Sigmoid colon (tissue), 7 donors: ENCODE data around the gene STK33. TPM values are rescaled to one million over a fixed set of nuclear protein-coding genes. Genes with fewer than 3 reads are reported as not detected.

Source experiments
- DNase-seq: peaks from one replicate; pipeline ENCODE4 v3.0.0-alpha.2; 2019
- H3K27ac ChIP-seq, 4 donors: fragments of 200-600 bp; sonication (generic); one replicate each; pipeline ENCODE4 v1.5.1; 2016 to 2019; ENCODE audit warnings: mild to moderate bottlenecking in 1 of 4
- H3K27me3 ChIP-seq, 3 donors: fragments of 200-600 bp; sonication (generic); one replicate each; pipeline ENCODE4 v1.5.1; 2019; ENCODE audit warnings: mild to moderate bottlenecking in 1 of 3
- H3K36me3 ChIP-seq, 4 donors: fragments of 200-600 bp; sonication (generic); one replicate each; pipeline ENCODE4 v1.5.1; 2016 to 2019
- H3K4me1 ChIP-seq, 4 donors: fragments of 200-600 bp; sonication (generic); one replicate each; pipeline ENCODE4 v1.5.1; 2017 to 2019
- H3K4me3 ChIP-seq, 4 donors: fragments of 200-600 bp; sonication (generic); one replicate each; pipeline ENCODE4 v1.5.1; 2017 to 2019; ENCODE audit warnings: mild to moderate bottlenecking in 2 of 4, moderate library complexity in 1 of 4
- H3K9me3 ChIP-seq, 4 donors: fragments of 200-600 bp in 3 of 4; sonication (generic) in 3 of 4; one replicate each; pipeline versions ENCODE4 v1.5.1 to v1.6.1; 2013 to 2019
- EP300 ChIP-seq, 4 donors: sonication (generic); formaldehyde crosslinking; IDR thresholded peaks; one replicate each; pipeline ENCODE4 v1.6.1; 2017; ENCODE audit warnings: antibody characterized with exemption in 4 of 4
- POLR2A ChIP-seq, 2 donors: fragments of 450-650 bp; IDR thresholded peaks; one replicate each; pipeline ENCODE4 v1.6.1; 2016; ENCODE audit warnings: antibody characterized with exemption in 2 of 2, mild to moderate bottlenecking in 2 of 2, moderate library complexity in 2 of 2
- POLR2AphosphoS5 ChIP-seq, 4 donors: sonication (generic); formaldehyde crosslinking; IDR thresholded peaks; one replicate each; pipeline ENCODE4 v1.6.1; 2017; ENCODE audit warnings: antibody characterized with exemption in 4 of 4
- WGBS, 2 donors: extraction: QIAGEN DNeasy Blood & Tissue Kit; methylation state at CpG; one replicate each; pipeline ENCODE4 v1.1.7; 2013; 5-methylcytosine and 5-hydroxymethylcytosine counted together
- intact Hi-C: fragments of 100-400 bp; cut with DNase I; formaldehyde crosslinking; loops from one replicate; pipeline ENCODE4 v1.15.1; 2023
- polyA plus RNA-seq, 3 donors: library from polyadenylated mRNA; stranded (reverse); fragments of 200-250 nt; gene quantifications; one replicate each; pipeline ENCODE4 v1.2.3, GENCODE V29; 2013
- total RNA-seq, 4 donors: library from RNA; depleted of rRNA; stranded (reverse); fragments of >200 nt; gene quantifications; one replicate each; pipeline ENCODE4 v1.1.0, GENCODE V29; 2016
- TF ChIP-seq, protein P1 (sequence below), 4 experiments: fragments of 450-650 bp in 3 of 4; fragments of 200-600 bp in 1 of 4; IDR thresholded peaks; one replicate each; pipeline ENCODE4 v1.5.1; 2016 to 2019; ENCODE audit warnings: antibody characterized with exemption in 4 of 4, mild to moderate bottlenecking in 3 of 4, moderate library complexity in 2 of 4
- donor health status: healthy with polysubstance abuse.
- donor health status: Bipolar disorder and iron deficiency.
- donor health status: healthy.

The STK33 gene
- total and polyA plus RNA-seq, 7 donors = 2.0 to 23.8 (median 20.6) TPM; not detected in 2

DNA sequence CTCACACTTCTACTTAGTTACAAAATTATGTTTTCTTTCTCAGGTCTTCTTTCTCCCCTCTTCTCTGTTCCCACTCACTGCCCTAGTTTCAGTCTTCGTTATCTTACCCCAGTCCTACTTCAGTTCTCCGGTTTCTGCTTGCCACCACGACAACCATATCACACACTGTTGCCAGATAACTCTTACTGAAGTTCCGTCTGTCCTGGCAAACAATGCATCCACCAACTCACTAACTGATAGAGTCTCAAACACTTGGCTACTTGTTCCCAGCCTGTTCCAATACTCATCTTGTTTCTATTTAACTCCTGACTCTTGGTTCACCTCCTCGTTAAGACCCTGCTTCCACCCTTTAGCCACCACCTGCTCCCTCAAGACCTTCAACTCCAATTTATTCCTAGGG, 164.5 kb downstream of the STK33 start:
- H3K9me3 ChIP-seq = no peaks in the 10 kb centered on the region
- DNase-seq = no peak
- no peak overlapping the region for H3K4me3 ChIP-seq
- H3K4me1 ChIP-seq = no peaks in the 10 kb centered on the region
- H3K27me3 ChIP-seq = no peaks in the 10 kb centered on the region
- 72 to 78% methylated on average over 5 of the region's 5 CpGs for whole genome bisulfite sequencing, 2 donors
- intact Hi-C loops = no loop called here
- H3K27ac ChIP-seq = no peak overlapping the region
- no peaks in the 10 kb centered on the region for H3K36me3 ChIP-seq
- TF ChIP-seq POLR2A (IDR thresholded peaks at IDR 0.05) (no peak), EP300 (IDR thresholded peaks at IDR 0.05) (no peak), POLR2AphosphoS5 (IDR thresholded peaks at IDR 0.05) (no peak)
- TF ChIP-seq, protein P1, sequence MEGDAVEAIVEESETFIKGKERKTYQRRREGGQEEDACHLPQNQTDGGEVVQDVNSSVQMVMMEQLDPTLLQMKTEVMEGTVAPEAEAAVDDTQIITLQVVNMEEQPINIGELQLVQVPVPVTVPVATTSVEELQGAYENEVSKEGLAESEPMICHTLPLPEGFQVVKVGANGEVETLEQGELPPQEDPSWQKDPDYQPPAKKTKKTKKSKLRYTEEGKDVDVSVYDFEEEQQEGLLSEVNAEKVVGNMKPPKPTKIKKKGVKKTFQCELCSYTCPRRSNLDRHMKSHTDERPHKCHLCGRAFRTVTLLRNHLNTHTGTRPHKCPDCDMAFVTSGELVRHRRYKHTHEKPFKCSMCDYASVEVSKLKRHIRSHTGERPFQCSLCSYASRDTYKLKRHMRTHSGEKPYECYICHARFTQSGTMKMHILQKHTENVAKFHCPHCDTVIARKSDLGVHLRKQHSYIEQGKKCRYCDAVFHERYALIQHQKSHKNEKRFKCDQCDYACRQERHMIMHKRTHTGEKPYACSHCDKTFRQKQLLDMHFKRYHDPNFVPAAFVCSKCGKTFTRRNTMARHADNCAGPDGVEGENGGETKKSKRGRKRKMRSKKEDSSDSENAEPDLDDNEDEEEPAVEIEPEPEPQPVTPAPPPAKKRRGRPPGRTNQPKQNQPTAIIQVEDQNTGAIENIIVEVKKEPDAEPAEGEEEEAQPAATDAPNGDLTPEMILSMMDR (IDR thresholded peaks at IDR 0.05) = no peak

DNA sequence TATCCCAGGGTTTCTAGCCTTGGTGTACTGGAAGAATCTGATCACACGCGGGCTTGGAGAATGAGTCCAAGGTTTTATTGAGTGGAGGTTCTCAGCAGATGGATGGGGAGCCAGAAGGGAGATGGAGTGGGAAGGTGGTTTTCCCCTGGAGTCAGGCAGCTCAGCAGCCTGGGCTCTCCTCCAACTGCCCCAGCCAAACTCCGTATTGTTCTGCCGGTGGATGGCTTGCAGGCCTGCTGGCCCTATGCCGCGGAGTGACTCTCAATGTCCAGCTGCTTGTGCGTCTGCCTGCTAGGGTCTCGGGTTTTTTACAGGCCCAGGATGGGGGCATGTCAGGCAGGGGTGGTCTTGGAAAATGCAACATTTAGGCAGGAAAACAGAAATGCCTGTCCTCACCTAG, 168.0 kb downstream of the STK33 start:
- Histone ChIP-seq H3K27ac (no peak overlapping the region), H3K27me3 (no peaks in the 10 kb centered on the region), H3K36me3 (no peaks in the 10 kb centered on the region), H3K4me1 (no peaks in the 10 kb centered on the region), H3K9me3 (no peaks in the 10 kb centered on the region), H3K4me3 (no peak overlapping the region)
- WGBS, 2 donors = 96 to 97% methylated on average over 8 of the region's 8 CpGs
- intact Hi-C loops = no loop called here
- no peak for TF ChIP-seq POLR2AphosphoS5 (IDR thresholded peaks at IDR 0.05)
- no peak for TF ChIP-seq EP300 (IDR thresholded peaks at IDR 0.05)
- no peak for TF ChIP-seq POLR2A (IDR thresholded peaks at IDR 0.05)
- TF ChIP-seq, protein P1 (IDR thresholded peaks at IDR 0.05) = no peak
- no peak for DNase-seq

DNA sequence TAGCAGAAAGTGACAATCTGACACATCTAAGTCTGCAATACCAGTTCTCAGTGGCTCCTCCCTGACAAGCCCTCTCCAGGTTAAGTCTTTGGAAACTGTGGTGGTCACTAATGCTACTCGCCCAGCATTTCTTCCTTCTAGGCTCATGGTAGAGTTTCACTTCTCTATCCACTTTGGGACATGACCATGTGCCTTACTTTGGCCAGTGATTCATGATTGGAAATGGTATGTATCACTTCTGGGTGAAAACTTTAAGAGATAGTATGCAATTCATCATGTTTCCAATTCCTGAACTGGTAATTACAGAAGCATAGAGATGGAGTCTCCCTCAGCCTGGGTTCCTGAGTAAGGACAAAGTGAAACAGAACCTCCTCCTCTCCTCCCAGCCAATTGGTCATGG, 178.8 kb downstream of the STK33 start:
- Histone ChIP-seq H3K9me3 (no peaks in the 10 kb centered on the region), H3K27me3 (no peaks in the 10 kb centered on the region), H3K4me3 (no peak overlapping the region), H3K4me1 (no peaks in the 10 kb centered on the region), H3K36me3 (no peaks in the 10 kb centered on the region), H3K27ac (no peak overlapping the region)
- intact Hi-C loops = no loop called here
- 67 to 78% methylated on average over 1 of the region's 1 CpG for WGBS, 2 donors
- no peak for TF ChIP-seq POLR2A (IDR thresholded peaks at IDR 0.05)
- no peak for DNase-seq

DNA sequence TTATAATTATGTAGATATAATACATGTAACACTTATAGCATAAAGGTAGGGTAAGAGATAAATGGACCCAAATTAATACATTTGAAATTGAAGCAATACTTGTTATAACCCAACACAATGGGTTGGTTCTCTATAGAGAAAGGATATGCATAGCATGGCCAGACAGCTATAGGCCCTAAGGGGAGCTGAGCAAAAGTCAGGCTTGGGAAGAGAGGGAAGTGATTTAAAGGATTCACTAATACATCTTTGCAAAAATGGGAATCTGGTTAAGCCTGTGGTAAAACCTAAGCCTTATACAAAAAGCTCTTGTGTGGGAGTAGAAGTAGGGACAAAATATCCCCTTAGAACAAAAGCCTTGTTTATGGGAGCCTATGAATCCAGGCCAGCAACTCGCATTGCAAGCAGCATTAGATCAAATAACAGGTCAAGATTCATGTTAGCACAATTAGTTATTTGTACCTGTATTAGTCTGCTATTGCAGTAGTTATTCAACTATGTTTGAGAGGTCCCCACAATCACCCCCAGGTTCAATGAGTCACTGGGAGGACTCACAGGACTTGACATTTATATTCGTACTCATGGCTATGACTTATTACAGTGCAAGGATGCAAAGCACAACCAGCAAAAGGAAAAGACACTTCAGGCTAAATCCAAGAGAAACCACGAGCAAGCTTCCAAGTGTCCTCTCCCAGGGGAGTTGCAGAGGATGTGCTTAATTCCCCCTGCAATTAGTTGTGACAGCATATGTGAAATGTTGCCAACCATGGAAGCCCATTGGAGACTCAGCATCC, 185.7 kb downstream of the STK33 start:
- 80 to 81% methylated on average over 3 of the region's 3 CpGs for WGBS, 2 donors
- H3K4me3 ChIP-seq = no peak overlapping the region
- no peaks in the 10 kb centered on the region for H3K36me3 ChIP-seq
- H3K27ac ChIP-seq = no peak overlapping the region
- intact Hi-C loops = no loop called here
- no peaks in the 10 kb centered on the region for H3K27me3 ChIP-seq
- DNase-seq = no peak
- H3K4me1 ChIP-seq = no peaks in the 10 kb centered on the region
- TF ChIP-seq EP300 (IDR thresholded peaks at IDR 0.05) = no peak
- TF ChIP-seq POLR2A (IDR thresholded peaks at IDR 0.05) = no peak
- no peak for TF ChIP-seq POLR2AphosphoS5 (IDR thresholded peaks at IDR 0.05)
- TF ChIP-seq, protein P1 (IDR thresholded peaks at IDR 0.05) = no peak
- H3K9me3 ChIP-seq = no peaks in the 10 kb centered on the region

DNA sequence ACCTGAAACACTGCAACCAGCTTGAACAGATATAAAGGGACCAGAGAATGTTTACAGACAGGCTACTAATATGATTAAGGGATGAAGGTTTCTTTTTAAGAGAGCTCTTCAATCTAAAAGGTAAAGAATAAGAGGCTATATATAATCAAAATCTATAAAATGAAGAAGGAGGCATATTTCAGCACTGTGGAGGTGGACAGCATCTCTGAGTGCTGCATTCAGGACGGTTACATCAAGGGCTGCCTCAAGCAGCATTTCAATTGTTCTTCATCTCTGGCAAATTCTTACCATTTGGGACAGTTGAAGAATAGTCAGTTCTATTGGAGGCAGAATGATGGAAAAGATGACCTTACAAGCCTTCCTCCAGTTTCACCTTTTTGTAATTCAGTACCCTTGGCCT, 190.7 kb downstream of the STK33 start:
- WGBS, 2 donors = 51 to 52% methylated on average over 1 of the region's 1 CpG
- intact Hi-C loops = no loop called here

More for the DNA sequence above, 190.7 kb downstream of the STK33 start:
- no peak for DNase-seq
- Histone ChIP-seq H3K4me1 (no peaks in the 10 kb centered on the region), H3K27me3 (no peaks in the 10 kb centered on the region), H3K27ac (no peak overlapping the region), H3K36me3 (no peaks in the 10 kb centered on the region), H3K4me3 (no peak overlapping the region), H3K9me3 (no peaks in the 10 kb centered on the region)
- TF ChIP-seq EP300 (IDR thresholded peaks at IDR 0.05) (no peak), POLR2A (IDR thresholded peaks at IDR 0.05) (no peak), POLR2AphosphoS5 (IDR thresholded peaks at IDR 0.05) (no peak)
- TF ChIP-seq, protein P1 (IDR thresholded peaks at IDR 0.05) = no peak
